NCI-H69 (cell line): Measurements from ENCODE around the gene FBXO27.
"Not testable (repeated sequence)": the region's sequence is repeated elsewhere in the genome, so short reads cannot be mapped to it uniquely, and the experiment has no call there.

ENCODE experiments used
- DNase-seq: peaks from one replicate; lab custom pipeline; 2025; lab: John Stamatoyannopoulos, UW

The FBXO27 gene

GRCh38 chr19:39032063-39032918 lies at the start of gene FBXO27:
Gene FBXO27 (minus strand): TSS chr19:39032549. CDS start chr19:39032227, 322 bp downstream.
- peak; percentile 64 for DNase-seq

- DNase-seq = no peak
Observed at GRCh38 chr19:39080431-39080830, 48.1 kb upstream of the FBXO27 start.

GRCh38 chr19:39078436-39079200 lies 46.3 kb upstream of the FBXO27 start:
- DNase-seq = no peak

- no peak for DNase-seq
Observed at GRCh38 chr19:39077323-39077722, 45.0 kb upstream of the FBXO27 start.

- DNase-seq = no peak
Observed at GRCh38 chr19:39074942-39075341, 42.6 kb upstream of the FBXO27 start.

- no peak for DNase-seq
Observed at GRCh38 chr19:39074205-39074692, 41.9 kb upstream of the FBXO27 start.

GRCh38 chr19:39070888-39071287 lies 38.5 kb upstream of the FBXO27 start:
- no peak for DNase-seq

GRCh38 chr19:39068259-39068658 lies 35.9 kb upstream of the FBXO27 start:
- DNase-seq = not testable (repeated sequence)

- DNase-seq = no peak
Observed at GRCh38 chr19:39067104-39067503, 34.8 kb upstream of the FBXO27 start.

GRCh38 chr19:39065928-39066327 lies 33.6 kb upstream of the FBXO27 start:
- no peak for DNase-seq

GRCh38 chr19:39064405-39064804 lies 32.1 kb upstream of the FBXO27 start:
- DNase-seq = no peak

GRCh38 chr19:39060171-39060570 lies 27.8 kb upstream of the FBXO27 start:
- no peak for DNase-seq

- DNase-seq = no peak
Observed at GRCh38 chr19:39059302-39059701, 27.0 kb upstream of the FBXO27 start.

- no peak for DNase-seq
Observed at GRCh38 chr19:39057615-39058014, 25.3 kb upstream of the FBXO27 start.

GRCh38 chr19:39054091-39054470 lies 21.7 kb upstream of the FBXO27 start:
- no peak for DNase-seq

- peak; percentile 60 for DNase-seq
Observed at GRCh38 chr19:39053276-39054090, 21.1 kb upstream of the FBXO27 start.

GRCh38 chr19:39052846-39053245 lies 20.5 kb upstream of the FBXO27 start:
- no peak for DNase-seq

- peak; percentile 62 for DNase-seq
Observed at GRCh38 chr19:39052243-39052746, 19.9 kb upstream of the FBXO27 start.

- DNase-seq = no peak
Observed at GRCh38 chr19:39047073-39047472, 14.7 kb upstream of the FBXO27 start.

GRCh38 chr19:39046037-39046821 lies 13.9 kb upstream of the FBXO27 start:
- DNase-seq = no peak

- DNase-seq = no peak
Observed at GRCh38 chr19:39045506-39045905, 13.2 kb upstream of the FBXO27 start.
